Thyroid gland (tissue), 4 donors: ENCODE measurements around the gene CACNA1B.

Experiments used
- POLR2A ChIP-seq, 2 donors: fragments of 450-650 bp; IDR thresholded peaks; one replicate each; pipeline ENCODE4 v1.6.1; 2017; ENCODE audit warnings: antibody characterized with exemption in 2 of 2, mild to moderate bottlenecking in 2 of 2, moderate library complexity in 1 of 2
- TF ChIP-seq, protein P1 (sequence below), 6 experiments: fragments of 200-600 bp in 3 of 6; fragments of 450-650 bp in 3 of 6; sonication (generic) in 3 of 6; IDR thresholded peaks; one replicate each; pipeline ENCODE4 v1.5.1; 2016 to 2019; ENCODE audit warnings: antibody characterized with exemption in 6 of 6, mild to moderate bottlenecking in 2 of 6, inconsistent platforms in 1 of 6, moderate library complexity in 1 of 6

DNA sequence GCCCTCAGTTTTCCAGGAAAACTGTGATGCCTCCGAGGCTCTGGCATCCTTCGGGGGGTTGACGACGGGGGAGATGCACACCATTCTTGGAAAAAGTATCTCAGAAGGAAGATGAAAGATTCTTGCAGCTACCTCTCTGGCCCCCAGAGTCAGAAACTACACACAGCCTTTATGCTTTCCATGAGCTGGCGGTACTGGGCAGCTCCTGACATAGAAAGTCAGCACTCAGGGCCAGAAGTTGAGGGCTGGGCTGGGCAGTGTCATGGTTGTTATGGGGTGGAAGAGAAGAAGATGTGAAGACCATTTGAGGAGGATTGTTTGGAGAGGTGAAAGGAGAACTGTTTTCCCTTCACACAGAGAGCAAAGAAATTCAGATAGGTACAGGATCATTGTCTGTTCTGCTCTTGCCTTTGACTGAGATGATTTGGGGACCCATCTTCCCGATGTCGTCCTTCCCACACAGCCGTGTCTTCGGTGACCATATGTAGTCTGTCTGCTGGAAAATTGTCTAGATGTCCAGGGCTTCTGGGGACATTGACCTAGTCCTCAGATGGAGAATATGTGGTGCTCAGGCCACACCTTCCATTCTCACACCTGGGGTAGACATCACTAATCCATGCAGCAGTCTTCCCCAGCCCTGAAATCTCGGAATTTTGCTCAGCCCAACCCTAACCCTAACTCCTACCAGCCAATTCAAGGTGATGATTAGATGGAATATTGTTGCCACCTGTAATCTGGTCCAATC lies 237.1 kb downstream of the CACNA1B start:
- TF ChIP-seq, protein P1, sequence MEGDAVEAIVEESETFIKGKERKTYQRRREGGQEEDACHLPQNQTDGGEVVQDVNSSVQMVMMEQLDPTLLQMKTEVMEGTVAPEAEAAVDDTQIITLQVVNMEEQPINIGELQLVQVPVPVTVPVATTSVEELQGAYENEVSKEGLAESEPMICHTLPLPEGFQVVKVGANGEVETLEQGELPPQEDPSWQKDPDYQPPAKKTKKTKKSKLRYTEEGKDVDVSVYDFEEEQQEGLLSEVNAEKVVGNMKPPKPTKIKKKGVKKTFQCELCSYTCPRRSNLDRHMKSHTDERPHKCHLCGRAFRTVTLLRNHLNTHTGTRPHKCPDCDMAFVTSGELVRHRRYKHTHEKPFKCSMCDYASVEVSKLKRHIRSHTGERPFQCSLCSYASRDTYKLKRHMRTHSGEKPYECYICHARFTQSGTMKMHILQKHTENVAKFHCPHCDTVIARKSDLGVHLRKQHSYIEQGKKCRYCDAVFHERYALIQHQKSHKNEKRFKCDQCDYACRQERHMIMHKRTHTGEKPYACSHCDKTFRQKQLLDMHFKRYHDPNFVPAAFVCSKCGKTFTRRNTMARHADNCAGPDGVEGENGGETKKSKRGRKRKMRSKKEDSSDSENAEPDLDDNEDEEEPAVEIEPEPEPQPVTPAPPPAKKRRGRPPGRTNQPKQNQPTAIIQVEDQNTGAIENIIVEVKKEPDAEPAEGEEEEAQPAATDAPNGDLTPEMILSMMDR (IDR thresholded peaks at IDR 0.05): no peak
- no peak for TF ChIP-seq POLR2A (IDR thresholded peaks at IDR 0.05)
